Spleen (tissue), 7 donors: Measurements from ENCODE around the gene ZNF736.

Experiments used
- POLR2A ChIP-seq, 3 donors: fragments of 450-650 bp; IDR thresholded peaks; one replicate each; pipeline ENCODE4 v1.5.1; 2017; ENCODE audit warnings: antibody characterized with exemption in 3 of 3, mild to moderate bottlenecking in 1 of 3
- POLR2AphosphoS5 ChIP-seq, 3 donors: sonication (generic); formaldehyde crosslinking; IDR thresholded peaks; one replicate each; pipeline ENCODE4 v1.5.1; 2017; ENCODE audit warnings: antibody characterized with exemption in 3 of 3
- TF ChIP-seq, protein P1 (sequence below), 11 experiments: fragments of 200-600 bp in 7 of 11; fragments of 450-650 bp in 4 of 11; sonication (generic) in 4 of 11; IDR thresholded peaks in 8 of 11; conservative IDR thresholded peaks in 3 of 11; 1 replicate in 7 of 11; 2 replicates in 4 of 11; pipeline versions ENCODE4 v1.4.0 to v1.8.0; 2016 to 2021; ENCODE audit warnings: antibody characterized with exemption in 11 of 11, inconsistent platforms in 4 of 11, mild to moderate bottlenecking in 1 of 11
- donor health status: DM: no; HTN: no; CAD: no; lungs with moderate emphysema.
- donor health status: DM: no; HTN: no; CAD: no.
- donor health status: DM: no; HTN: no; CAD: no.

GRCh38 chr7:64308016-64308270, 5.8 kb upstream of the ZNF736 start:
- TF ChIP-seq POLR2A (IDR thresholded peaks at IDR 0.05): no peak
- no peak for TF ChIP-seq POLR2AphosphoS5 (IDR thresholded peaks at IDR 0.05)
- TF ChIP-seq, protein P1, sequence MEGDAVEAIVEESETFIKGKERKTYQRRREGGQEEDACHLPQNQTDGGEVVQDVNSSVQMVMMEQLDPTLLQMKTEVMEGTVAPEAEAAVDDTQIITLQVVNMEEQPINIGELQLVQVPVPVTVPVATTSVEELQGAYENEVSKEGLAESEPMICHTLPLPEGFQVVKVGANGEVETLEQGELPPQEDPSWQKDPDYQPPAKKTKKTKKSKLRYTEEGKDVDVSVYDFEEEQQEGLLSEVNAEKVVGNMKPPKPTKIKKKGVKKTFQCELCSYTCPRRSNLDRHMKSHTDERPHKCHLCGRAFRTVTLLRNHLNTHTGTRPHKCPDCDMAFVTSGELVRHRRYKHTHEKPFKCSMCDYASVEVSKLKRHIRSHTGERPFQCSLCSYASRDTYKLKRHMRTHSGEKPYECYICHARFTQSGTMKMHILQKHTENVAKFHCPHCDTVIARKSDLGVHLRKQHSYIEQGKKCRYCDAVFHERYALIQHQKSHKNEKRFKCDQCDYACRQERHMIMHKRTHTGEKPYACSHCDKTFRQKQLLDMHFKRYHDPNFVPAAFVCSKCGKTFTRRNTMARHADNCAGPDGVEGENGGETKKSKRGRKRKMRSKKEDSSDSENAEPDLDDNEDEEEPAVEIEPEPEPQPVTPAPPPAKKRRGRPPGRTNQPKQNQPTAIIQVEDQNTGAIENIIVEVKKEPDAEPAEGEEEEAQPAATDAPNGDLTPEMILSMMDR (IDR thresholded peaks at IDR 0.05 in 8 of 11, conservative IDR thresholded peaks at IDR 0.05 in 3 of 11): no peak
